SU-DHL-6 (cell line): Measurements from ENCODE around the gene C6orf62.

ENCODE experiments used
- H2AFZ ChIP-seq: fragments of 200-600 bp; sonication (generic); 2 replicates; pipeline ENCODE4 v1.6.1; 2014; ENCODE audit warnings: low read depth, mild to moderate bottlenecking, moderate library complexity, mixed read lengths, antibody characterized with exemption, low read length; ENCODE audit not compliant: severe bottlenecking
- H3F3A ChIP-seq: fragments of 200-600 bp; shearing (Covaris generic); 2 replicates; pipeline ENCODE4 v1.6.0; 2016; ENCODE audit warnings: antibody characterized with exemption, mild to moderate bottlenecking; ENCODE audit not compliant: insufficient read depth
- H3K27ac ChIP-seq: fragments of 200-600 bp; sonication (generic); 2 replicates; pipeline ENCODE4 v1.5.1; 2016; ENCODE audit warnings: low read depth, mild to moderate bottlenecking, low read length, moderate library complexity, mixed read lengths
- H3K27me3 ChIP-seq: fragments of 200-600 bp; sonication (generic), shearing (Covaris generic); 2 replicates; pipeline ENCODE4 v1.6.0; 2014; ENCODE audit warnings: mild to moderate bottlenecking, low read length
- H3K36me3 ChIP-seq: fragments of 200-600 bp; sonication (generic); 2 replicates; pipeline ENCODE4 v1.6.1; 2014; ENCODE audit warnings: mild to moderate bottlenecking, low read length, mixed read lengths
- H3K4me2 ChIP-seq: fragments of 300-600, 200-600 bp; shearing (Covaris generic), sonication (generic); 2 replicates; pipeline ENCODE4 v1.6.0; 2014; ENCODE audit warnings: low read length, low read depth, mild to moderate bottlenecking; ENCODE audit not compliant: poor library complexity, severe bottlenecking
- H3K4me3 ChIP-seq: fragments of 200-600 bp; sonication (generic); 2 replicates; pipeline ENCODE4 v1.5.1; 2014; ENCODE audit warnings: antibody characterized with exemption, low read length, mild to moderate bottlenecking, mixed read lengths; ENCODE audit not compliant: insufficient read depth, poor library complexity, severe bottlenecking
- H3K79me2 ChIP-seq: fragments of 200-600 bp; sonication (generic); 2 replicates; pipeline ENCODE4 v1.6.1; 2014; ENCODE audit warnings: mild to moderate bottlenecking, low read length, moderate library complexity; ENCODE audit not compliant: insufficient read depth
- H3K9ac ChIP-seq: fragments of 200-600 bp; sonication (generic); 2 replicates; pipeline ENCODE4 v1.7.0; 2014; ENCODE audit warnings: mild to moderate bottlenecking, low read length
- H3K9me2 ChIP-seq: fragments of 200-600 bp; sonication (generic); replicated peaks from 2 replicates; pipeline ENCODE4 v1.6.1; 2014; ENCODE audit warnings: low read length; ENCODE audit not compliant: insufficient read depth
- H3K9me3 ChIP-seq: fragments of 200-600 bp; sonication (generic); 2 replicates; pipeline ENCODE4 v1.6.1; 2014; ENCODE audit warnings: low read length, mixed read lengths; ENCODE audit not compliant: insufficient read depth
- H4K20me1 ChIP-seq: fragments of 200-600 bp; sonication (generic); 2 replicates; pipeline ENCODE4 v1.6.1; 2014; ENCODE audit warnings: low read depth, mild to moderate bottlenecking, antibody characterized with exemption, low read length, moderate library complexity, mixed read lengths
- CTCF ChIP-seq: fragments of 200-600 bp; sonication (generic); IDR thresholded peaks from one replicate; pipeline ENCODE4 v1.5.1; 2017; ENCODE audit warnings: antibody characterized with exemption, mild to moderate bottlenecking, low read length, moderate library complexity; ENCODE audit not compliant: insufficient read depth, poor library complexity, severe bottlenecking
- EZH2phosphoT487 ChIP-seq: fragments of 200-600 bp; sonication (generic), shearing (Covaris generic); conservative IDR thresholded peaks from 2 replicates; pipeline ENCODE4 v1.6.1; 2018; ENCODE audit warnings: mild to moderate bottlenecking, antibody characterized with exemption, low read length, moderate library complexity, mixed read lengths

C6orf62 gene

GRCh38 chr6:24689964-24690363 lies 29.0 kb downstream of the C6orf62 start:
- Histone ChIP-seq H3K9me2 (no peaks in the 10 kb centered on the region), H3K4me2 (no peak overlapping the region), H3K27ac (no peak overlapping the region), H4K20me1 (no peaks in the 10 kb centered on the region), H3K9ac (no peak overlapping the region), H3K27me3 (no peaks in the 10 kb centered on the region), H3K36me3 (no peaks in the 10 kb centered on the region), H3F3A (no peaks in the 10 kb centered on the region), H3K9me3 (no peaks in the 10 kb centered on the region), H3K79me2 (no peaks in the 10 kb centered on the region), H3K4me3 (no peak overlapping the region), H2AFZ (no peak overlapping the region)
- TF ChIP-seq EZH2phosphoT487 = no peak
- no peak for TF ChIP-seq CTCF

GRCh38 chr6:24686946-24687345 lies 32.0 kb downstream of the C6orf62 start:
- no peaks in the 10 kb centered on the region for H3F3A ChIP-seq
- H3K79me2 ChIP-seq = no peaks in the 10 kb centered on the region
- H3K36me3 ChIP-seq = no peaks in the 10 kb centered on the region
- H3K4me2 ChIP-seq = no peak overlapping the region
- no peak overlapping the region for H3K9ac ChIP-seq
- no peaks in the 10 kb centered on the region for H3K9me2 ChIP-seq
- TF ChIP-seq EZH2phosphoT487 (no peak), CTCF (no peak)
- no peak overlapping the region for H3K27ac ChIP-seq
- no peak overlapping the region for H3K4me3 ChIP-seq
- H4K20me1 ChIP-seq = no peaks in the 10 kb centered on the region
- H3K27me3 ChIP-seq = no peaks in the 10 kb centered on the region
- no peak overlapping the region for H2AFZ ChIP-seq
- no peaks in the 10 kb centered on the region for H3K9me3 ChIP-seq

GRCh38 chr6:24686408-24686807 lies 32.5 kb downstream of the C6orf62 start:
- Histone ChIP-seq H3K4me2 (no peak overlapping the region), H3F3A (no peaks in the 10 kb centered on the region), H3K79me2 (no peaks in the 10 kb centered on the region), H3K4me3 (no peak overlapping the region), H3K9me3 (no peaks in the 10 kb centered on the region), H3K9me2 (no peaks in the 10 kb centered on the region), H3K27ac (no peak overlapping the region), H3K36me3 (no peaks in the 10 kb centered on the region), H3K27me3 (no peaks in the 10 kb centered on the region), H4K20me1 (no peaks in the 10 kb centered on the region), H2AFZ (no peak overlapping the region), H3K9ac (no peak overlapping the region)
- no peak for TF ChIP-seq EZH2phosphoT487

GRCh38 chr6:24683297-24684296 lies 35.4 kb downstream of the C6orf62 start:
- no peak for TF ChIP-seq CTCF
- TF ChIP-seq EZH2phosphoT487 = no peak
- no peaks in the 10 kb centered on the region for H3K79me2 ChIP-seq
- no peaks in the 10 kb centered on the region for H3K36me3 ChIP-seq
- no peaks in the 10 kb centered on the region for H3K27me3 ChIP-seq
- H3K4me2 ChIP-seq = no peak overlapping the region
- H3K9ac ChIP-seq = no peak overlapping the region
- H3K27ac ChIP-seq = no peak overlapping the region
- no peaks in the 10 kb centered on the region for H3K9me3 ChIP-seq
- no peak overlapping the region for H2AFZ ChIP-seq
- no peak overlapping the region for H3K4me3 ChIP-seq
- H3K9me2 ChIP-seq = no peaks in the 10 kb centered on the region
- H4K20me1 ChIP-seq = no peaks in the 10 kb centered on the region
- H3F3A ChIP-seq = no peaks in the 10 kb centered on the region
